Activated gamma-delta T cell treated with Interleukin-2 at 50 U/mL for 16 hours (primary cell): ENCODE measurements around the gene TPRX2.
"Not testable (repeated sequence)": the region's sequence is repeated elsewhere in the genome, so short reads cannot be mapped to it uniquely, and the experiment has no call there.

Source experiments
- DNase-seq: peaks from one replicate; pipeline ENCODE4 v3.0.0-alpha.2; 2020

TPRX2 gene, protein sequence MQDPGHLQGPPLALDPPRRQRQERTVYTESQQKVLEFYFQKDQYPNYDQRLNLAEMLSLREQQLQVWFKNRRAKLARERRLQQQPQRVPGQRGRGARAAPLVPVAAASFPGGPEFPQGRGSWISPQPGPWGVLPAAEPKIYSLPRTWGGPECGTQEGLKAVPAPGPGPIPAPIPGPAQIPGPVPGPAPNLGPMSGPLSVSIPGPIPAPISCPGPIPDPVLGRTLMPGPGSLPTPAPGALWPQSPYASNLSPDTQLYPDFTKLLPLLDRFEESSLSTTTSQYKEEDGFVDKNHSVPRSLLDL

GRCh38 chr19:47858646-47859285 is at the start of gene TPRX2:
Gene TPRX2 (plus strand): TSS chr19:47859235. CDS start chr19:47859247, 12 bp downstream.
- DNase-seq, result not testable (repeated sequence)

DNA sequence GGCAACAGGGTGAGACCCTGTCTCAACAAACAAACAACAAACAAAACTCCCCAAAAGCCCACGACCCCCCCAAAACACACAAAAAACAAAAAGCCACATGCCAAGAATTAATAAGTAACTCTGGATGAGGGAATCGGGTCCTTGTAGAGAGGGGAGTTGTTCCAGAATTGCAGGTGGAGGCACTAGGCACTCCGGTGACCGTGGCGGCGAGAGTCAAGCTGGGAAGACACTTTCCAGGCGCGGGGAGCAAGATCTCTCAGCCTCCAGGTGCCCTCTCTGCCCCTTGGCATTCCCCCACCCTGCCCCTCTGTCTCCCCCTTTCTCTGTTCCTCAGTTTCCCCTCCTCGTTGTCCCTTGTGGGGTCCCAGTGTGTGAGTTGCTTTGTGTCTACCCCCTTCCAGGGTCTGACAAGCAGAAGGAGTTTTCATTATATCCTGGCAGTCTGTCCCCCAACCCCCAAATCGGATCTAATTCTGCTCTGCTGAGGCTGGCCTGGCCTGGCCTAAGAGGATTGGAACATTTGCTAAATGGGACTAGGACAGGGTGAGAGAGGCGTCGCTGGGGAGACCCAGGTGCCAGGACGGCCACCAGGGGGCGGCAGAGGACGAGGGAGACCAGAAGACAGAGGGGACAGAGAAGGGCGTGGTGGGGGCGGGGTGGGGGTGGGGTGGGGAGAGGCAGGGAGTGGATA is 45.6 kb upstream of the TPRX2 start:
- DNase-seq, result peak; percentile 78

- no peak for DNase-seq
These were observed 45.1 kb upstream of the TPRX2 start for GRCh38 chr19:47813995-47814328.

DNA sequence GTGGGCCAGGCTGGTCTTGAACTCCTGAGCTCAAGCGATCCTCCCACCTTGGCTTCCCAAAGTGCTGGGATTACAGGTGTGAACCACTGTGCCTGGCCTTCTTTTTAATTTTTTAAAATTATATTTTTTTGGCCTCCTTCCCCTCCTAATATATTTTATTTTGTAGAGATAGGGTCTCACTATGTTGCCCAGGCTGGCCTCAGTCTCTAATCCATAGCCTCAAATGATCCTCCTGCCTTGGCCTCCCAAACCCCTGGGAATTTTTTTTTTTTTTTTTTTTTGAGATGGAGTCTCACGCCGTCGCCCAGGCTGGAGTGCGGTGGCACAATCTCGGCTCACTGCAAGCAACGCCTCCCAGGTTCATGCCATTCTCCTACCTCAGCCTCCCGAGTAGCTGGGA is 42.8 kb upstream of the TPRX2 start:
- not testable (repeated sequence) for DNase-seq

DNA sequence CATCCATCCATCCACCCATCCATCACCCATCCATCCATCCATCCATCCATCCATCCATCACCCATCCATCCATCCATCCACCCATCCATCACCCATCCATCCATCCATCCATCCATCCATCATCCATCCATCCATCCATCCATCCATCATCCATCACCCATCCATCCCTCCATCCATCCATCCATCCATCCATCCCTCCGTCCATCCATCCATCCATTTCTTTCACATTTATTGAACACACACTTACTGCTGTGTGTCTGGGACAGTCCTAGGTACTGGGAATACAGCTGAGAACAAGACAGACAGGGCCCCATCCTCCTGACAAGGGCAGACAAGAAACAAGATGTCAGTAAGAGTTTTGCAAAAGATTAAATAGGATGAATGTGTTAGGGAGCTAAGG is 40.8 kb upstream of the TPRX2 start:
- not testable (repeated sequence) for DNase-seq

DNA sequence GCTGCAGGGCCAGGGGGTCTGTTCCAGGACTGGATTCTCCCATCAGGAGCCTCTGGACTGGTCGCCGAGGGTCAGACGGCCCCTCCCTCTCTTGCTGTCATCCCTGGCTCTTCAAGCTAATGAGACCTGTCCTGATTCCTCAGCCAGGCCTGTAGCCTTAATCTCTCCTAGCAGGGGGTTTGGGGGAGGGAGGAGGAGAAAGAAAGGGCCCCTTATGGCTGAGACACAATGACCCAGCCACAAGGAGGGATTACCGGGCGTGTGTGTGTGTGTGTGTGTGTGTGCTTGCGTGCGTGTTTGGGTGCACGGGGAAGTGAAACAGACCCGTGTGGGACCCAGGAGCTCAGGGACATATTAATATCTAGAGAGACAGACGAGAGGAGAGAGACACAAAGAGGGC is 39.2 kb upstream of the TPRX2 start:
- no peak for DNase-seq

DNA sequence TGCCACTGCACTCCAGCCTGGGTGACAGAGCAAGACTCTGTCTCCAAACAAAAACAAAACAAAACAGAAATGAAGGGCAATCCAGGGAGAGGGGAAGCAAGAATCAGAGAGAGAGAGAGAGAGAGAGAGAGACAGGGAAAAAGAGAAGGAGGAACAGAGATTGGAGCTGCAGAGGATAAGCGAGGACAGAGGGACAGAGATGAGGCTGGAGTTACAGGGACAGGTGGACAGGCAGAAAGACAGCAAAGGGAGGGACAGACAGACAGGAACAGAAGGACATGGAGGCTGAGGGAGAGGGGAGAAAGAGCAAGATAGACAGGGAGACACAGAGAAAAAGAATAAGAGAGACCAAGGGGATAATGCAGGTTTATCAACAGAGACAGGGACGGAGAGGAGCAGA is 38.6 kb upstream of the TPRX2 start:
- no peak for DNase-seq

- no peak for DNase-seq
These were observed 37.5 kb upstream of the TPRX2 start, which contains the start of gene CRX for GRCh38 chr19:47821460-47822020. Gene CRX (plus strand): TSS chr19:47821937. CDS start chr19:47834444, 12,507 bp downstream.

- no peak for DNase-seq
These were observed 34.6 kb upstream of the TPRX2 start for GRCh38 chr19:47824396-47824795.

DNA sequence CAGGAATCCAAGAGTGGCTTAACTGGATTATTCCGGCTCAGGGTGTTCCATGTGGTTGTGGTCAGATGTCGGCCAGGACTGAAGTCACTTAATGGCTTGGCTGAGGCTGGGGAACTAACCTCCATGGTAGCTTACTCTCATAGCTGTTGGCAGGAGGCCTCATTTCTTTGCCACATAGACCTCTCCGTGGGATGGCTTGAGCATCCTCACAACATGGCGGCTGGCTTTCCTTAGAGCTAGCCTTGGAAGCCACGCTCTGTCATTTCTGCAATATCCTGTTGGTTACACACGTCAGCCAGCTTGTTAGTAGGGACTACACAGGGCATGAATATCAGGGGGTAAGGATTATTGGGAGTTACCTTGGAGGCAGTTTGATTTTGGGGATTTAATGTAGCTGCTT is 32.2 kb upstream of the TPRX2 start:
- no peak for DNase-seq

- no peak for DNase-seq
These were observed 26.3 kb upstream of the TPRX2 start for GRCh38 chr19:47832723-47833122.

GRCh38 chr19:47836038-47836437 is 23.0 kb upstream of the TPRX2 start:
- no peak for DNase-seq

GRCh38 chr19:47839411-47839810 is 19.6 kb upstream of the TPRX2 start:
- DNase-seq, result no peak

GRCh38 chr19:47839913-47840312 is 19.1 kb upstream of the TPRX2 start:
- no peak for DNase-seq

GRCh38 chr19:47842941-47843340 is 16.1 kb upstream of the TPRX2 start:
- no peak for DNase-seq

DNA sequence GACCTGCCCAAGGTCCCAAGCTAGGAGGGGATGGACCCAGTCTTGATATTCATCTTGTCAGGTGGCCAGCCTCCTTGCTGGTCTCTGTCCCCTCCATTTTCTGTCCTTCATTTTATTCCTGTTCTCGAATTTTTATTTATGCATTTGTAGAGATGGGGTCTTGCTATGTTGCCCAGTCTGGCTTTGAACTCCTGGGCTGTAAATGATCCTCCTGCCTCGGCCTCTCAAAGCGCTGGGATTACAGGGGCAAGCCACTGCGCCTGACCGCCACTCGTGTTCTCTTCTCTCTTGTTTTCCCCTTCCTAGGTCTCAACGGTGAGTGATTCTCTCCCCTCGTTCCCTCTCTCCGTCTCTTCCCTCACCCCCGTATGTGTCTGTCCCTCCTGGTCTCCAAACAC is 10.6 kb upstream of the TPRX2 start:
- no peak for DNase-seq

DNA sequence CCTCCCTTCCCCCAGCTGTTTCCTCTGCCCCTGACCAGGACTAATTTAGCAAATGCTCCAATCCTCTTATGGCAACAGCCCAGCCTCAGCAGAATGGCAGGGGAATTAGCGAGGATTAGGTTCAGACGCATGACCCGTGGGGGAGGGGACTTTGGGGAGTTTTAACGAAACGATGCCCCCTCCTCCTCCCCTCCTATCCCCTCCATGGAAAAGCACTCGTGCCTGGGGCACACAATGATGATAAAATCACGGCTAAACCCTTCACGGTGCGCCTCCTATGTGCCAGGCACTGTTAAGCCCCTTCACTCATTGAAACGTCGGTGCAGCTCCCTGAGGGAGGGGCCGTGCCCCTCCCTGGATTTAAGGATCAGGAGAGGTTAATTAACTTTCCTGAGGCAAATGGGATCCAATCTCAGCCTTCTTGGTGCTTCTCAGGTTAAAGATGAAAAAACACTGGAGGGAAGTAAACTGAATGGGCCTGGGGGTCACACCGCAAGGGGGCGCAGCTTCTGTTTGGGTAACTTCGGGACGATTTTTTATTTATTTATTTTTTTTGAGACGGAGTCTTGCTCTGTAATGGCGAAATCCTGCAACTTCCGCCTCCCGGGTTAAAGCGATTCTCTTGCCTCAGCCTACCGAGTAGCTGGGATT is 10.1 kb upstream of the TPRX2 start:
- peak; percentile 17 for DNase-seq

DNA sequence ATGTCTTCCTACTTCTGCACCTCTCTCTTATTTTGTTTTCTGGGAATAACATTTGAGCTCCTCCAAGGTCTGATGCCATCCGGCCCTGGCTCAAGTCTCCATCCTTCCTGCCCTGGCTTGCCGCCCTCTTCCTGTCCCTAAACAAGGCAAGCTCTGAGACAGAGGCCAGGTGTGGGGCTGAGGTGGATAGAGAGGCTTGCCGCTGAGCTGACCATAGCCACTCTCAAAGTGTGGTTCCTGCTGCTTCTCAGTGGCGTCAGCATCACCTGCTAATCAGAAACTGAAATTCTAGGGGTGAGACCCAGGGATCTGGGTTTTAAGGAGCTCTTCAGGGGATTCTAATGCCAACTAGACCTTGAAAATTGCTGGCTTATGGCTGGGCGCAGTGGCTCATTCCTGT is 6.0 kb upstream of the TPRX2 start:
- no peak for DNase-seq

DNA sequence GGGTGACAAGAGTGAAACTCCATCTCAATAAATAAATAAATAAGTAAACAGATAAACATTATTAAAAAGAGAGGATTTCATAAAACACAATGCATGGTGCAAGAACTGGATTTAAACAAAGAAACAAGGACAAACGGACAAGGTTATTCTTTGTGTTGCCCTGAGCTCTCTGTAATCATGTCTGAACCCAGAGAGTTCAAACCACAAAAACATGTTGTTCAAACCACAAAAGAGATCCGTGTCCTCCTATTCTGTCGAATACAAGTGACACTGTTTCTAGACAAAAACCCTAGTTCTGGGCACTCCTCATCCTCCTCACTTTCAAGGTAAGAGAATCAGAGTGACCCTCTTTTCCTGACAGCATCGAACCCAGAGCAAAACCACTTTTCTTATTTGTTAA is 4.6 kb upstream of the TPRX2 start:
- no peak for DNase-seq

GRCh38 chr19:47858231-47858630 is 804 bp upstream of the TPRX2 start:
- not testable (repeated sequence) for DNase-seq

- not testable (repeated sequence) for DNase-seq
These were observed 803 bp downstream of the TPRX2 start for GRCh38 chr19:47859838-47860237.

GRCh38 chr19:47860602-47861297 is 1.7 kb downstream of the TPRX2 start:
- no peak for DNase-seq

GRCh38 chr19:47861630-47862029 is 2.6 kb downstream of the TPRX2 start:
- no peak for DNase-seq
